ENCODE data around the gene TBCCD1.

GRCh38 chr3:186613637-186614265, 46.6 kb upstream of the TBCCD1 start:
- no peak for TF ChIP-seq CTCF (IDR thresholded peaks at IDR 0.05; ENCODE audit: low read length)
- TF ChIP-seq EZH2 (IDR thresholded peaks at IDR 0.05; ENCODE audit: borderline replicate concordance, low read length), result no peak

Data from OCI-LY1 (cell line).